HepG2 (cell line): Measurements from ENCODE around the gene PPP4R1. TPM values are rescaled to one million over a fixed set of nuclear protein-coding genes. Genes with fewer than 3 reads are reported as not detected.
A peak's percentile ranks its signal among the peaks of the same experiment; 100 is the strongest.

Experiments used
- ASH2L ChIP-seq: fragments of 300-600, 200-600 bp; sonication (generic); IDR thresholded peaks from 2 replicates; pipeline ENCODE4 v1.7.0; 2017; ENCODE audit warnings: low read depth, mild to moderate bottlenecking, moderate library complexity, mixed read lengths, low read length; ENCODE audit not compliant: insufficient read length
- ATAD3A ChIP-seq: sonication (generic); formaldehyde crosslinking; IDR thresholded peaks from 2 replicates; pipeline ENCODE4 v1.4.0; 2020; ENCODE audit warnings: missing genetic modification reagents
- CBX5 ChIP-seq: sonication (generic); formaldehyde crosslinking; IDR thresholded peaks from 2 replicates; pipeline ENCODE4 v1.4.0; 2020; ENCODE audit warnings: missing genetic modification reagents, borderline replicate concordance
- CENPX ChIP-seq: sonication (generic); formaldehyde crosslinking; IDR thresholded peaks from 2 replicates; pipeline ENCODE4 v1.9.0; 2021; ENCODE audit warnings: mild to moderate bottlenecking, missing genetic modification reagents, moderate library complexity
- ELF4 ChIP-seq: sonication (generic); formaldehyde crosslinking; IDR thresholded peaks from 2 replicates; pipeline ENCODE4 v1.5.0; 2020; ENCODE audit warnings: missing genetic modification reagents, mild to moderate bottlenecking, moderate library complexity, borderline replicate concordance
- ERF ChIP-seq: IDR thresholded peaks from 2 replicates; pipeline ENCODE4 v1.6.1; 2018; ENCODE audit warnings: missing biosample characterization, missing genetic modification reagents
- GATAD2A ChIP-seq: IDR thresholded peaks from 2 replicates; pipeline ENCODE4 v1.6.1; 2016
- GTF3A ChIP-seq: sonication (generic); formaldehyde crosslinking; conservative IDR thresholded peaks from 2 replicates; pipeline ENCODE4 v1.4.0; 2020; ENCODE audit warnings: mild to moderate bottlenecking, missing genetic modification reagents
- RBAK ChIP-seq: sonication (generic); formaldehyde crosslinking; IDR thresholded peaks from 2 replicates; pipeline ENCODE4 v1.5.1; 2020; ENCODE audit warnings: mild to moderate bottlenecking, missing genetic modification reagents
- SMAD3 ChIP-seq: sonication (generic); formaldehyde crosslinking; IDR thresholded peaks from 2 replicates; pipeline ENCODE4 v1.4.0; 2020; ENCODE audit warnings: missing genetic modification reagents
- STAG1 ChIP-seq: sonication (generic); formaldehyde crosslinking; IDR thresholded peaks from 2 replicates; pipeline ENCODE4 v1.4.0; 2020; ENCODE audit warnings: missing genetic modification reagents
- THAP11 ChIP-seq: IDR thresholded peaks from 2 replicates; pipeline ENCODE4 v1.6.1; 2016; ENCODE audit warnings: missing biosample characterization, missing genetic modification reagents
- ZBTB8A ChIP-seq: sonication (generic); formaldehyde crosslinking; IDR thresholded peaks from 2 replicates; pipeline ENCODE4 v1.4.0; 2020; ENCODE audit warnings: mild to moderate bottlenecking, low read depth, missing genetic modification reagents, borderline replicate concordance
- ZFP36L1 ChIP-seq: sonication (generic); formaldehyde crosslinking; IDR thresholded peaks from 2 replicates; pipeline ENCODE4 v1.8.0; 2022; ENCODE audit warnings: mild to moderate bottlenecking, missing genetic modification reagents, moderate library complexity
- ZNF335 ChIP-seq: sonication (generic); formaldehyde crosslinking; IDR thresholded peaks from 2 replicates; pipeline ENCODE4 v1.4.0; 2020; ENCODE audit warnings: missing genetic modification reagents
- ZNF34 ChIP-seq: sonication (generic); formaldehyde crosslinking; IDR thresholded peaks from 2 replicates; pipeline ENCODE4 v1.4.0; 2020; ENCODE audit warnings: mild to moderate bottlenecking, missing genetic modification reagents, borderline replicate concordance
- ZNF775 ChIP-seq: sonication (generic); formaldehyde crosslinking; IDR thresholded peaks from 2 replicates; pipeline ENCODE4 v1.4.0; 2020; ENCODE audit warnings: missing genetic modification reagents, mild to moderate bottlenecking, moderate library complexity, borderline replicate concordance
- polyA plus RNA-seq, 8 experiments: library from polyadenylated mRNA; depleted of rRNA in 3 of 8; stranded (reverse) in 7 of 8; unstranded in 1 of 8; fragments of >200 nt; fragmentation: Illumina TruSeq in 4 of 8; extraction: Trizol in 4 of 8; gene quantifications; 2 replicates each; pipeline versions ENCODE4 v1.2.1 to v1.2.3, GENCODE V29; 2011 to 2016; ENCODE audit warnings: low read depth in 4 of 8, missing spikeins in 1 of 8, mixed read lengths in 1 of 8; ENCODE audit not compliant: insufficient read depth in 1 of 8
- total RNA-seq, 5 experiments: library from RNA; depleted of rRNA; stranded (reverse); fragments of >200 nt; fragmentation: Illumina TruSeq; extraction: Trizol; gene quantifications; 2 replicates each; pipeline ENCODE4 v1.2.3, GENCODE V29; 2016; ENCODE audit warnings: low read depth in 1 of 5
- TF ChIP-seq, protein P1 (sequence below): sonication (generic); formaldehyde crosslinking; IDR thresholded peaks from 2 replicates; pipeline ENCODE4 v1.5.1; 2020; ENCODE audit warnings: mild to moderate bottlenecking, missing genetic modification reagents, moderate library complexity
- TF ChIP-seq, protein P2 (sequence below): sonication (generic); formaldehyde crosslinking; IDR thresholded peaks from 2 replicates; pipeline ENCODE4 v1.4.0; 2020; ENCODE audit warnings: missing genetic modification reagents
- TF ChIP-seq, protein P3 (sequence below): sonication (generic); formaldehyde crosslinking; IDR thresholded peaks from 2 replicates; pipeline ENCODE4 v1.9.0; 2022; ENCODE audit warnings: missing genetic modification reagents, mild to moderate bottlenecking, borderline replicate concordance
- TF ChIP-seq, protein P4 (sequence below): sonication (generic); formaldehyde crosslinking; IDR thresholded peaks from 2 replicates; pipeline ENCODE4 v1.4.0; 2020; ENCODE audit warnings: missing genetic modification reagents, mild to moderate bottlenecking, borderline replicate concordance

Gene PPP4R1
- total and polyA plus RNA-seq, 2 of the 13 experiments (the other 11 are each of a cell fraction or from before 2014, with no cell fraction given) = 66.5 to 72.4 TPM

DNA sequence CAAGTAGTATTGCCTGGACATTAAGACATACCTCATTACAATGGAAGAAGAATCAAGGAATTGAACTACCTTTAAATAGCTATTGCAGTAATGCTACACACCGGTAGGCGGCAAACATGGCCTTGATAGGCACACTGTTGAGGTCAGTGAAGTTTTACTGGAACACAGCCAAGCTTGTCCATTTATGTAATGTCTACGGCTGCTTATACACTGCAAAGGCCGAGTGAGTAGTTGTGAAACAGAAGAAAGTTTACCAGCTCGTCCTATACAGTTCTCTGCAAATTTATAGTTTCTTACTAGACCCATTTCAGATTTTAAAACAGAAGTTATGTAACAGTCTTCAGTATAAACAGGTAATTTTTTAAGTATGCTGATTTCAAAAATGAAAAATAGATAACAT lies 38.8 kb downstream of the PPP4R1 start (continued):
- TF ChIP-seq, protein P1, sequence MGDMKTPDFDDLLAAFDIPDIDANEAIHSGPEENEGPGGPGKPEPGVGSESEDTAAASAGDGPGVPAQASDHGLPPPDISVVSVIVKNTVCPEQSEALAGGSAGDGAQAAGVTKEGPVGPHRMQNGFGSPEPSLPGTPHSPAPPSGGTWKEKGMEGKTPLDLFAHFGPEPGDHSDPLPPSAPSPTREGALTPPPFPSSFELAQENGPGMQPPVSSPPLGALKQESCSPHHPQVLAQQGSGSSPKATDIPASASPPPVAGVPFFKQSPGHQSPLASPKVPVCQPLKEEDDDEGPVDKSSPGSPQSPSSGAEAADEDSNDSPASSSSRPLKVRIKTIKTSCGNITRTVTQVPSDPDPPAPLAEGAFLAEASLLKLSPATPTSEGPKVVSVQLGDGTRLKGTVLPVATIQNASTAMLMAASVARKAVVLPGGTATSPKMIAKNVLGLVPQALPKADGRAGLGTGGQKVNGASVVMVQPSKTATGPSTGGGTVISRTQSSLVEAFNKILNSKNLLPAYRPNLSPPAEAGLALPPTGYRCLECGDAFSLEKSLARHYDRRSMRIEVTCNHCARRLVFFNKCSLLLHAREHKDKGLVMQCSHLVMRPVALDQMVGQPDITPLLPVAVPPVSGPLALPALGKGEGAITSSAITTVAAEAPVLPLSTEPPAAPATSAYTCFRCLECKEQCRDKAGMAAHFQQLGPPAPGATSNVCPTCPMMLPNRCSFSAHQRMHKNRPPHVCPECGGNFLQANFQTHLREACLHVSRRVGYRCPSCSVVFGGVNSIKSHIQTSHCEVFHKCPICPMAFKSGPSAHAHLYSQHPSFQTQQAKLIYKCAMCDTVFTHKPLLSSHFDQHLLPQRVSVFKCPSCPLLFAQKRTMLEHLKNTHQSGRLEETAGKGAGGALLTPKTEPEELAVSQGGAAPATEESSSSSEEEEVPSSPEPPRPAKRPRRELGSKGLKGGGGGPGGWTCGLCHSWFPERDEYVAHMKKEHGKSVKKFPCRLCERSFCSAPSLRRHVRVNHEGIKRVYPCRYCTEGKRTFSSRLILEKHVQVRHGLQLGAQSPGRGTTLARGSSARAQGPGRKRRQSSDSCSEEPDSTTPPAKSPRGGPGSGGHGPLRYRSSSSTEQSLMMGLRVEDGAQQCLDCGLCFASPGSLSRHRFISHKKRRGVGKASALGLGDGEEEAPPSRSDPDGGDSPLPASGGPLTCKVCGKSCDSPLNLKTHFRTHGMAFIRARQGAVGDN (CRISPR knock-in tag) = no peak
- TF ChIP-seq ERF = peak; percentile 90
- TF ChIP-seq THAP11 (CRISPR knock-in tag) = peak; percentile 65
- no peak for TF ChIP-seq ZBTB8A
- no peak for TF ChIP-seq ATAD3A (CRISPR knock-in tag)
- no peak for TF ChIP-seq ZNF335 (CRISPR knock-in tag)
- TF ChIP-seq GATAD2A = peak; percentile 86
- TF ChIP-seq ELF4 (CRISPR knock-in tag) = no peak
- TF ChIP-seq, protein P2, sequence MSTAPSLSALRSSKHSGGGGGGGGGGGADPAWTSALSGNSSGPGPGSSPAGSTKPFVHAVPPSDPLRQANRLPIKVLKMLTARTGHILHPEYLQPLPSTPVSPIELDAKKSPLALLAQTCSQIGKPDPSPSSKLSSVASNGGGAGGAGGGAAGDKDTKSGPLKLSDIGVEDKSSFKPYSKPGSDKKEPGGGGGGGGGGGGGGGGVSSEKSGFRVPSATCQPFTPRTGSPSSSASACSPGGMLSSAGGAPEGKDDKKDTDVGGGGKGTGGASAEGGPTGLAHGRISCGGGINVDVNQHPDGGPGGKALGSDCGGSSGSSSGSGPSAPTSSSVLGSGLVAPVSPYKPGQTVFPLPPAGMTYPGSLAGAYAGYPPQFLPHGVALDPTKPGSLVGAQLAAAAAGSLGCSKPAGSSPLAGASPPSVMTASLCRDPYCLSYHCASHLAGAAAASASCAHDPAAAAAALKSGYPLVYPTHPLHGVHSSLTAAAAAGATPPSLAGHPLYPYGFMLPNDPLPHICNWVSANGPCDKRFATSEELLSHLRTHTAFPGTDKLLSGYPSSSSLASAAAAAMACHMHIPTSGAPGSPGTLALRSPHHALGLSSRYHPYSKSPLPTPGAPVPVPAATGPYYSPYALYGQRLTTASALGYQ (CRISPR knock-in tag) = no peak
- no peak for TF ChIP-seq RBAK
- TF ChIP-seq SMAD3 (CRISPR knock-in tag) = no peak
- TF ChIP-seq, protein P3, sequence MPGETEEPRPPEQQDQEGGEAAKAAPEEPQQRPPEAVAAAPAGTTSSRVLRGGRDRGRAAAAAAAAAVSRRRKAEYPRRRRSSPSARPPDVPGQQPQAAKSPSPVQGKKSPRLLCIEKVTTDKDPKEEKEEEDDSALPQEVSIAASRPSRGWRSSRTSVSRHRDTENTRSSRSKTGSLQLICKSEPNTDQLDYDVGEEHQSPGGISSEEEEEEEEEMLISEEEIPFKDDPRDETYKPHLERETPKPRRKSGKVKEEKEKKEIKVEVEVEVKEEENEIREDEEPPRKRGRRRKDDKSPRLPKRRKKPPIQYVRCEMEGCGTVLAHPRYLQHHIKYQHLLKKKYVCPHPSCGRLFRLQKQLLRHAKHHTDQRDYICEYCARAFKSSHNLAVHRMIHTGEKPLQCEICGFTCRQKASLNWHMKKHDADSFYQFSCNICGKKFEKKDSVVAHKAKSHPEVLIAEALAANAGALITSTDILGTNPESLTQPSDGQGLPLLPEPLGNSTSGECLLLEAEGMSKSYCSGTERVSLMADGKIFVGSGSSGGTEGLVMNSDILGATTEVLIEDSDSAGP (CRISPR knock-in tag) = no peak; the same call in 1 of the 2 replicates
- TF ChIP-seq ASH2L = peak; percentile 43
- TF ChIP-seq, protein P4, sequence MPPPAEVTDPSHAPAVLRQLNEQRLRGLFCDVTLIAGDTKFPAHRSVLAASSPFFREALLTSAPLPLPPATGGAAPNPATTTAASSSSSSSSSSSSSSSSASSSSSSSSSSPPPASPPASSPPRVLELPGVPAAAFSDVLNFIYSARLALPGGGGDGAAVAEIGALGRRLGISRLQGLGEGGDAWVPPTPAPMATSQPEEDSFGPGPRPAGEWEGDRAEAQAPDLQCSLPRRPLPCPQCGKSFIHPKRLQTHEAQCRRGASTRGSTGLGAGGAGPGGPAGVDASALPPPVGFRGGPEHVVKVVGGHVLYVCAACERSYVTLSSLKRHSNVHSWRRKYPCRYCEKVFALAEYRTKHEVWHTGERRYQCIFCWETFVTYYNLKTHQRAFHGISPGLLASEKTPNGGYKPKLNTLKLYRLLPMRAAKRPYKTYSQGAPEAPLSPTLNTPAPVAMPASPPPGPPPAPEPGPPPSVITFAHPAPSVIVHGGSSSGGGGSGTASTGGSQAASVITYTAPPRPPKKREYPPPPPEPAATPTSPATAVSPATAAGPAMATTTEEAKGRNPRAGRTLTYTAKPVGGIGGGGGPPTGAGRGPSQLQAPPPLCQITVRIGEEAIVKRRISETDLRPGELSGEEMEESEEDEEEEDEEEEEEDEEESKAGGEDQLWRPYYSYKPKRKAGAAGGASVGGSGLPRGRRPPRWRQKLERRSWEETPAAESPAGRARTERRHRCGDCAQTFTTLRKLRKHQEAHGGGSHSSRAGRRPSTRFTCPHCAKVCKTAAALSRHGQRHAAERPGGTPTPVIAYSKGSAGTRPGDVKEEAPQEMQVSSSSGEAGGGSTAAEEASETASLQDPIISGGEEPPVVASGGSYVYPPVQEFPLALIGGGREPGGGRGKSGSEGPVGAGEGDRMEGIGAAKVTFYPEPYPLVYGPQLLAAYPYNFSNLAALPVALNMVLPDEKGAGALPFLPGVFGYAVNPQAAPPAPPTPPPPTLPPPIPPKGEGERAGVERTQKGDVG (CRISPR knock-in tag) = no peak
- no peak for TF ChIP-seq ZFP36L1 (CRISPR knock-in tag)
- TF ChIP-seq ZNF34 = no peak
- no peak for TF ChIP-seq GTF3A (CRISPR knock-in tag)
- TF ChIP-seq STAG1 (CRISPR knock-in tag) = peak; percentile 88
- TF ChIP-seq ZNF775 (CRISPR knock-in tag) = no peak
- no peak for TF ChIP-seq CBX5 (CRISPR knock-in tag)
- no peak for TF ChIP-seq CENPX (CRISPR knock-in tag)
